Smooth muscle cell (in vitro differentiated cells): ENCODE measurements around the gene RIMBP2. TPM values are rescaled to one million over a fixed set of nuclear protein-coding genes. Genes with fewer than 3 reads are reported as not detected.
"Not testable (repeated sequence)": the region's sequence is repeated elsewhere in the genome, so short reads cannot be mapped to it uniquely, and the experiment has no call there.

Source experiments
- DNase-seq: peaks from one replicate; lab custom pipeline; 2025; ENCODE audit not compliant: unreplicated experiment; lab: John Stamatoyannopoulos, UW
- H2AFZ ChIP-seq: fragments of 200-600 bp; sonication (generic); 2 replicates; pipeline ENCODE4 v1.6.0; 2016; ENCODE audit warnings: antibody characterized with exemption, low read depth, mild to moderate bottlenecking
- H3F3A ChIP-seq: fragments of 200-600 bp; sonication (generic); 2 replicates; pipeline ENCODE4 v1.6.0; 2017; ENCODE audit warnings: antibody characterized with exemption, low read depth
- H3K27ac ChIP-seq: fragments of 200-600 bp; sonication (generic); 2 replicates; pipeline ENCODE4 v1.5.1; 2016; ENCODE audit warnings: low read depth, mild to moderate bottlenecking
- H3K27me3 ChIP-seq: fragments of 200-600 bp; sonication (generic); 2 replicates; pipeline ENCODE4 v1.6.1; 2016; ENCODE audit warnings: low read depth, mild to moderate bottlenecking
- H3K36me3 ChIP-seq: fragments of 200-600 bp; sonication (generic); 2 replicates; pipeline ENCODE4 v1.5.1; 2016; ENCODE audit warnings: low read depth
- H3K4me1 ChIP-seq: fragments of 200-600 bp; sonication (generic); 2 replicates; pipeline ENCODE4 v1.5.1; 2016; ENCODE audit warnings: low read depth
- H3K4me2 ChIP-seq: fragments of 200-600 bp; sonication (generic); 2 replicates; pipeline ENCODE4 v1.6.0; 2016; ENCODE audit warnings: mild to moderate bottlenecking
- H3K4me3 ChIP-seq: fragments of 200-600 bp; sonication (generic); 2 replicates; pipeline ENCODE4 v1.5.1; 2016; ENCODE audit warnings: mild to moderate bottlenecking
- H3K79me2 ChIP-seq: fragments of 200-600 bp; sonication (generic); 2 replicates; pipeline ENCODE4 v1.6.0; 2016; ENCODE audit warnings: low read depth, mild to moderate bottlenecking
- H3K9ac ChIP-seq: fragments of 200-600 bp; sonication (generic); 2 replicates; pipeline ENCODE4 v1.6.0; 2016; ENCODE audit warnings: low read depth
- H3K9me3 ChIP-seq: fragments of 200-600 bp; sonication (generic); replicated peaks from 2 replicates; pipeline ENCODE4 v1.5.1; 2016; ENCODE audit warnings: low read depth
- H4K20me1 ChIP-seq: fragments of 200-600 bp; sonication (generic); 2 replicates; pipeline ENCODE4 v1.6.0; 2016; ENCODE audit warnings: low read depth
- CTCF ChIP-seq: fragments of 200-600 bp; sonication (generic); IDR thresholded peaks from 2 replicates; pipeline ENCODE4 v1.5.1; 2017; ENCODE audit warnings: borderline replicate concordance, mild to moderate bottlenecking, antibody characterized with exemption; ENCODE audit not compliant: insufficient read depth, poor library complexity, severe bottlenecking
- WGBS: methylation state at CpG from one replicate; pipeline ENCODE4 v1.1.7; 2016; ENCODE audit warnings: low lambda C conversion rate; 5-methylcytosine and 5-hydroxymethylcytosine counted together
- polyA plus RNA-seq: library from polyadenylated mRNA; unstranded; fragments of >200 nt; fragmentation: Nextera tagmentation; extraction: Ambion mirVana; gene quantifications from 2 replicates; pipeline ENCODE4 v1.2.1, GENCODE V29; 2016
- total RNA-seq: library from RNA; depleted of rRNA; stranded (reverse); fragments of >200 nt; gene quantifications from 2 replicates; pipeline ENCODE4 v1.2.3, GENCODE V29; 2014

RIMBP2 gene
- total and polyA plus RNA-seq, 2 experiments from 2014 or later = 2.3 TPM; not detected in 1

- no peaks in the 10 kb centered on the region for H3K4me1 ChIP-seq
- no peak for TF ChIP-seq CTCF
- H3K27me3 ChIP-seq = no peaks in the 10 kb centered on the region
- no peaks in the 10 kb centered on the region for H3F3A ChIP-seq
- no peaks in the 10 kb centered on the region for H3K36me3 ChIP-seq
- H3K4me2 ChIP-seq = no peak overlapping the region
- no peak overlapping the region for H3K27ac ChIP-seq
- H3K79me2 ChIP-seq = no peaks in the 10 kb centered on the region
- no peak for DNase-seq
- H3K9me3 ChIP-seq = no peaks in the 10 kb centered on the region
- WGBS = 88% methylated on average over 16 of the region's 16 CpGs
- no peak overlapping the region for H2AFZ ChIP-seq
- H3K4me3 ChIP-seq = no peak overlapping the region
- no peak overlapping the region for H3K9ac ChIP-seq
- H4K20me1 ChIP-seq = no peaks in the 10 kb centered on the region
Measured at GRCh38 chr12:130646716-130647370, 69.3 kb downstream of the RIMBP2 start.

- WGBS = 85% methylated on average over 4 of the region's 4 CpGs
- H2AFZ ChIP-seq, H3K79me2 ChIP-seq, H3K27me3 ChIP-seq, H4K20me1 ChIP-seq, H3K4me2 ChIP-seq, H3K4me1 ChIP-seq, DNase-seq, H3K4me3 ChIP-seq, H3K27ac ChIP-seq, H3K36me3 ChIP-seq, H3K9me3 ChIP-seq, H3F3A ChIP-seq, H3K9ac ChIP-seq: not testable (repeated sequence)
Measured at GRCh38 chr12:130646191-130646590, 69.9 kb downstream of the RIMBP2 start.

- Histone ChIP-seq H3K9ac (no peak overlapping the region), H3K79me2 (no peaks in the 10 kb centered on the region), H2AFZ (no peak overlapping the region), H4K20me1 (no peaks in the 10 kb centered on the region), H3K36me3 (no peaks in the 10 kb centered on the region), H3K4me1 (no peaks in the 10 kb centered on the region), H3K4me3 (no peak overlapping the region), H3F3A (no peaks in the 10 kb centered on the region), H3K27me3 (no peaks in the 10 kb centered on the region), H3K9me3 (no peaks in the 10 kb centered on the region), H3K4me2 (no peak overlapping the region), H3K27ac (no peak overlapping the region)
- no peak for TF ChIP-seq CTCF
- 83% methylated on average over 2 of the region's 2 CpGs for WGBS
- no peak for DNase-seq
Measured at GRCh38 chr12:130645751-130646150, 70.3 kb downstream of the RIMBP2 start.

GRCh38 chr12:130644566-130644965 lies 71.5 kb downstream of the RIMBP2 start:
- Histone ChIP-seq H3K9me3 (no peaks in the 10 kb centered on the region), H3K36me3 (no peaks in the 10 kb centered on the region), H3K4me2 (no peak overlapping the region), H3K27me3 (no peaks in the 10 kb centered on the region), H3F3A (no peaks in the 10 kb centered on the region), H3K9ac (no peak overlapping the region), H3K27ac (no peak overlapping the region), H3K4me1 (no peaks in the 10 kb centered on the region), H3K4me3 (no peak overlapping the region), H3K79me2 (no peaks in the 10 kb centered on the region), H4K20me1 (no peaks in the 10 kb centered on the region), H2AFZ (no peak overlapping the region)
- WGBS = 90% methylated on average over 13 of the region's 13 CpGs
- TF ChIP-seq CTCF = no peak
- no peak for DNase-seq
